HepG2 (cell line): ENCODE results near the gene NINL. TPM values are rescaled to one million over a fixed set of nuclear protein-coding genes. Genes with fewer than 3 reads are reported as not detected.

Experiments used
- ARNT2 ChIP-seq: sonication (generic); formaldehyde crosslinking; IDR thresholded peaks from 2 replicates; pipeline ENCODE4 v1.8.0; 2022; ENCODE audit warnings: mild to moderate bottlenecking, low read depth, missing genetic modification reagents, moderate library complexity
- FOXA3 ChIP-seq: IDR thresholded peaks from 2 replicates; pipeline ENCODE4 v1.6.1; 2016; ENCODE audit warnings: missing genetic modification reagents, missing compliant biosample characterization
- KDM3A ChIP-seq: IDR thresholded peaks from 2 replicates; pipeline ENCODE4 v1.6.1; 2018; ENCODE audit warnings: low read depth, missing compliant biosample characterization
- MTF2 ChIP-seq: sonication (generic); formaldehyde crosslinking; IDR thresholded peaks from 2 replicates; pipeline ENCODE4 v1.5.0; 2020; ENCODE audit warnings: missing genetic modification reagents, borderline replicate concordance
- NRL ChIP-seq: sonication (generic); formaldehyde crosslinking; IDR thresholded peaks from 2 replicates; pipeline ENCODE4 v1.5.0; 2020; ENCODE audit warnings: missing genetic modification reagents, mild to moderate bottlenecking, moderate library complexity, borderline replicate concordance
- SALL2 ChIP-seq: sonication (generic); formaldehyde crosslinking; IDR thresholded peaks from 2 replicates; pipeline ENCODE4 v1.8.1; 2023; ENCODE audit warnings: mild to moderate bottlenecking, missing genetic modification reagents, inconsistent platforms
- SATB2 ChIP-seq: sonication (generic); formaldehyde crosslinking; IDR thresholded peaks from 2 replicates; pipeline ENCODE4 v1.5.0; 2020; ENCODE audit warnings: missing genetic modification reagents
- SMAD9 ChIP-seq: sonication (generic); formaldehyde crosslinking; IDR thresholded peaks from 2 replicates; pipeline ENCODE4 v1.5.1; 2020; ENCODE audit warnings: mild to moderate bottlenecking, missing genetic modification reagents
- TCF7 ChIP-seq: sonication (generic); IDR thresholded peaks from 2 replicates; pipeline ENCODE4 v1.6.1; 2016; ENCODE audit warnings: antibody characterized with exemption, low read depth
- U2AF1 ChIP-seq: fragments of 200-400 bp; formaldehyde crosslinking; optimal IDR thresholded peaks from 2 replicates; pipeline ENCODE3; 2017; ENCODE audit warnings: mild to moderate bottlenecking, low read depth, low read length
- ZBTB7A ChIP-seq: sonication (generic); formaldehyde crosslinking; IDR thresholded peaks from 2 replicates; pipeline ENCODE4 v1.8.0; 2022; ENCODE audit warnings: mild to moderate bottlenecking, missing genetic modification reagents
- ZNF142 ChIP-seq: sonication (generic); formaldehyde crosslinking; IDR thresholded peaks from 2 replicates; pipeline ENCODE4 v1.4.0; 2020; ENCODE audit warnings: missing genetic modification reagents
- ZNF234 ChIP-seq: sonication (generic); formaldehyde crosslinking; conservative IDR thresholded peaks from 2 replicates; pipeline ENCODE4 v1.5.1; 2020; ENCODE audit warnings: mild to moderate bottlenecking, missing genetic modification reagents
- ZNF24 ChIP-seq: fragments of 450-650 bp; IDR thresholded peaks from 2 replicates; pipeline ENCODE4 v1.6.1; 2017; ENCODE audit warnings: antibody characterized with exemption, mild to moderate bottlenecking
- ZNF251 ChIP-seq: sonication (generic); formaldehyde crosslinking; IDR thresholded peaks from 2 replicates; pipeline ENCODE4 v1.9.0; 2021; ENCODE audit warnings: mild to moderate bottlenecking, missing genetic modification reagents
- ZNF264 ChIP-seq: sonication (generic); formaldehyde crosslinking; IDR thresholded peaks from 2 replicates; pipeline ENCODE4 v1.4.0; 2020; ENCODE audit warnings: missing genetic modification reagents
- ZNF7 ChIP-seq: IDR thresholded peaks from 2 replicates; pipeline ENCODE4 v1.6.1; 2016; ENCODE audit warnings: missing biosample characterization, missing genetic modification reagents
- polyA plus RNA-seq, 8 experiments: library from polyadenylated mRNA; depleted of rRNA in 3 of 8; stranded (reverse) in 7 of 8; unstranded in 1 of 8; fragments of >200 nt; fragmentation: Illumina TruSeq in 4 of 8; extraction: Trizol in 4 of 8; gene quantifications; 2 replicates each; pipeline versions ENCODE4 v1.2.1 to v1.2.3, GENCODE V29; 2011 to 2016; ENCODE audit warnings: low read depth in 4 of 8, missing spikeins in 1 of 8, mixed read lengths in 1 of 8; ENCODE audit not compliant: insufficient read depth in 1 of 8
- total RNA-seq, 5 experiments: library from RNA; depleted of rRNA; stranded (reverse); fragments of >200 nt; fragmentation: Illumina TruSeq; extraction: Trizol; gene quantifications; 2 replicates each; pipeline ENCODE4 v1.2.3, GENCODE V29; 2016; ENCODE audit warnings: low read depth in 1 of 5
- TF ChIP-seq, protein P1 (sequence below): IDR thresholded peaks from 2 replicates; pipeline ENCODE4 v1.6.1; 2016; ENCODE audit warnings: low read depth, control low read depth
- TF ChIP-seq, protein P2 (sequence below): IDR thresholded peaks from 2 replicates; pipeline ENCODE4 v1.6.1; 2016; ENCODE audit warnings: missing biosample characterization, missing genetic modification reagents, low read depth
- TF ChIP-seq, protein P3 (sequence below): sonication (generic); formaldehyde crosslinking; IDR thresholded peaks from 2 replicates; pipeline ENCODE4 v1.5.1; 2020; ENCODE audit warnings: missing genetic modification reagents, mild to moderate bottlenecking, borderline replicate concordance

Gene NINL
- total and polyA plus RNA-seq, 2 of the 13 experiments (the other 11 are each of a cell fraction or from before 2014, with no cell fraction given): 32.3 to 34.3 TPM

DNA sequence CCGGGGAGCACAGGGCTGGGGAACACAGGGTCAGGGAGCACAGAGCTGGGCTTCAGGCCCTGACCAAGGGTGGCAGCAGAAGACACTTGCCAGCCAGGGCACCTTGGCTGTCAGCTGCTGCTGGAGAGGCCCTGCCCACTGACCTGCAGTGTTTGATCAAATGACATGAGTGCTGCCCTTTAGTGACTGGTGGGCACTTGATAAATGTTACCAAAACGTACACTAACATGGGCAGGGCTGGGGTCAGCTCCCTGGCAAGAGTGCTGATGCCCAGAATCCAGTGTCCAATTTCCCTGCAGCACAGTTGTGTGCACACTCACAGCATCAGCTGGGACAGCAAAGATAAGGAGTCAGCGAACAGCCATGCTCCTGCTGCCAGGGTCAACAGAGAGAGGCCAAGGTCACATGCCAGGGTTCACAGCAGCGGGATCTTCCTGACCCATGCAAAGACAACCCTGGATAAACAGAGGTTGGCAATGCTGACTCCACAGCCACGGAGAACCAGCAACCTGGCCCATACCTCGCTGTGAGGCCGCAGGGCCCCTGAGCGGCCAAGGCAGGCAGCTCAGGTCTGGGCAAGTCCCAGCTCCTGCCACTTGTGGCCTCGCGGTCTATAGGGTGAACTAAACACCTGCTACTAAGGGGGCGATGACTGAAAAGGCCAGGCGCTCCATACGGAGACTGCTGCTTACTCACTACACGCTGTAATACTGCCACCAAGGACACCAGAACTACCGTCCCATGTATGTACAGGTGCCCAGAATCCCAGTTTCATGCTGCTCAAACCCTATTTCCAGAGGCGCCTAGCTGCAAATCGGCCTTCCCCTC lies 46.3 kb downstream of the NINL start (continued):
- TF ChIP-seq ZNF264 (CRISPR knock-in tag) (peak; percentile 89; the same call in 1 of the 2 replicates), ZNF24 (no peak), SALL2 (CRISPR knock-in tag) (no peak), TCF7 (peak; percentile 45; the same call in 1 of the 2 replicates), NRL (CRISPR knock-in tag) (peak; percentile 51; the same call in 1 of the 2 replicates), ARNT2 (peak; percentile 92), MTF2 (no peak), SATB2 (CRISPR knock-in tag) (no peak), ZNF142 (CRISPR knock-in tag) (peak; percentile 41; the same call in 1 of the 2 replicates), KDM3A (CRISPR knock-in tag) (peak; percentile 82), ZNF234 (no peak), ZNF251 (peak; percentile 61; the same call in 1 of the 2 replicates), U2AF1 (no peak), FOXA3 (CRISPR knock-in tag) (peak; percentile 96), ZNF7 (peak; percentile 38; the same call in 1 of the 2 replicates), SMAD9 (CRISPR knock-in tag) (peak; percentile 83; the same call in 1 of the 2 replicates), ZBTB7A (CRISPR knock-in tag) (no peak)
- TF ChIP-seq, protein P1, sequence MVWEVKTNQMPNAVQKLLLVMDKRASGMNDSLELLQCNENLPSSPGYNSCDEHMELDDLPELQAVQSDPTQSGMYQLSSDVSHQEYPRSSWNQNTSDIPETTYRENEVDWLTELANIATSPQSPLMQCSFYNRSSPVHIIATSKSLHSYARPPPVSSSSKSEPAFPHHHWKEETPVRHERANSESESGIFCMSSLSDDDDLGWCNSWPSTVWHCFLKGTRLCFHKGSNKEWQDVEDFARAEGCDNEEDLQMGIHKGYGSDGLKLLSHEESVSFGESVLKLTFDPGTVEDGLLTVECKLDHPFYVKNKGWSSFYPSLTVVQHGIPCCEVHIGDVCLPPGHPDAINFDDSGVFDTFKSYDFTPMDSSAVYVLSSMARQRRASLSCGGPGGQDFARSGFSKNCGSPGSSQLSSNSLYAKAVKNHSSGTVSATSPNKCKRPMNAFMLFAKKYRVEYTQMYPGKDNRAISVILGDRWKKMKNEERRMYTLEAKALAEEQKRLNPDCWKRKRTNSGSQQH (CRISPR knock-in tag): peak; percentile 86; the same call in 1 of the 2 replicates
- TF ChIP-seq, protein P2, sequence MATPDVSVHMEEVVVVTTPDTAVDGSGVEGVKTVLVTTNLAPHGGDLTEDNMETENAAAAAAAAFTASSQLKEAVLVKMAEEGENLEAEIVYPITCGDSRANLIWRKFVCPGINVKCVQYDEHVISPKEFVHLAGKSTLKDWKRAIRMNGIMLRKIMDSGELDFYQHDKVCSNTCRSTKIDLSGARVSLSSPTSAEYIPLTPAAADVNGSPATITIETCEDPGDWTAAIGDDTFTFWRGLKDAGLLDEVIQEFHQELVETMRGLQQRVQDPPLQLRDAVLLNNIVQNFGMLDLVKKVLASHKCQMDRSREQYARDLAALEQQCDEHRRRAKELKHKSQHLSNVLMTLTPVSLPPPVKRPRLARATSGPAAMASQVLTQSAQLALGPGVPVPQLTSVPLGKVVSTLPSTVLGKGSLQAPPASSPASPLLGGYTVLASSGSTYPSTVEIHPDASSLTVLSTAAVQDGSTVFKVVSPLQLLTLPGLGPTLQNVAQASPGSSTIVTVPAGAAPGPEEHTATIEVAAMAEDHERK (CRISPR knock-in tag): no peak
- TF ChIP-seq, protein P3, sequence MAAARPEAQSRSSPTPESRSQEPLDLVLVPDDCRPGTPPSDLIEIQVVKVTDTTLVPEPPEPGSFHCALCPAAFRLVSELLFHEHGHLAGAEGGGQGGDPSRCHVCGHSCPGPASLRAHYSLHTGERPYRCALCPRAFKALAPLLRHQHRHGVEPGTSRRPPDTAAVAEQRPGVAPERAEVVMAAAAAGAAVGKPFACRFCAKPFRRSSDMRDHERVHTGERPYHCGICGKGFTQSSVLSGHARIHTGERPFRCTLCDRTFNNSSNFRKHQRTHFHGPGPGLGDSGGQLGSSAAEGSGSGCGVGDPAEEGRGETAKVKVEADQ (CRISPR knock-in tag): 0 out of 2 replicates have a peak, but pooled peaks have one; percentile 88
